Gastrocnemius medialis (tissue), 4 donors: Measurements from ENCODE around the gene SLC1A2. TPM values are rescaled to one million over a fixed set of nuclear protein-coding genes. Genes with fewer than 3 reads are reported as not detected.

Experiments
- ATAC-seq, 2 donors: fragments of 150-250 bp; one replicate each; pipeline ENCODE4 v1.9.1; 2016
- DNase-seq, 2 donors: peaks; one replicate each; pipeline ENCODE4 v3.0.0-alpha.2; 2019
- H3K27ac ChIP-seq, 4 donors: fragments of 200-600 bp; sonication (generic); 1 replicate in 1 of 4; 2 replicates in 3 of 4; pipeline ENCODE4 v1.5.1; 2016 to 2018; ENCODE audit warnings: mild to moderate bottlenecking in 2 of 4, moderate library complexity in 1 of 4
- H3K27me3 ChIP-seq, 3 donors: fragments of 200-600 bp; sonication (generic) in 2 of 3; 1 replicate in 1 of 3; 2 replicates in 2 of 3; pipeline versions ENCODE4 v1.5.1 to v1.6.0; 2016 to 2019; ENCODE audit warnings: mild to moderate bottlenecking in 1 of 3, moderate library complexity in 1 of 3
- H3K36me3 ChIP-seq, 2 donors: fragments of 200-600 bp; sonication (generic) in 1 of 2; one replicate each; pipeline ENCODE4 v1.5.1; 2017 to 2018
- H3K4me1 ChIP-seq, 2 donors: fragments of 200-600 bp; sonication (generic) in 1 of 2; one replicate each; pipeline ENCODE4 v1.5.1; 2016 to 2017; ENCODE audit warnings: mild to moderate bottlenecking in 2 of 2
- H3K4me3 ChIP-seq, 4 donors: fragments of 200-600 bp; sonication (generic) in 3 of 4; 1 replicate in 1 of 4; 2 replicates in 3 of 4; pipeline ENCODE4 v1.5.1; 2016 to 2019; ENCODE audit warnings: mild to moderate bottlenecking in 2 of 4
- H3K9me3 ChIP-seq, 3 donors: fragments of 200-600 bp; sonication (generic) in 2 of 3; 1 replicate in 1 of 3; 2 replicates in 2 of 3; pipeline ENCODE4 v1.5.1; 2016 to 2019
- POLR2A ChIP-seq, 2 donors: fragments of 450-650 bp; IDR thresholded peaks; one replicate each; pipeline ENCODE4 v1.6.1; 2017; ENCODE audit warnings: antibody characterized with exemption in 2 of 2, mild to moderate bottlenecking in 2 of 2, moderate library complexity in 2 of 2
- in situ Hi-C, 4 donors: fragments of 200-750 bp; cut with MboI; loops; one replicate each; pipeline versions ENCODE4 v1.15.0 to v1.8.0; 2017; ENCODE audit warnings: low sequenced_read_pairs in 4 of 4
- intact Hi-C: fragments of 100-400 bp; cut with DNase I; formaldehyde crosslinking; loops from one replicate; pipeline ENCODE4 v1.15.1; 2023; ENCODE audit warnings: low total_unique reads
- total RNA-seq, 4 donors: library from RNA; depleted of rRNA; stranded (reverse); fragments of >200 nt; gene quantifications; one replicate each; pipeline versions ENCODE4 v1.1.0 to v1.2.3, GENCODE V29; 2016
- TF ChIP-seq, protein P1 (sequence below), 5 experiments: fragments of 450-650 bp in 3 of 5; fragments of 200-600 bp in 2 of 5; sonication (generic) in 2 of 5; IDR thresholded peaks in 4 of 5; conservative IDR thresholded peaks in 1 of 5; 1 replicate in 4 of 5; 2 replicates in 1 of 5; pipeline ENCODE4 v1.5.1; 2016 to 2019; ENCODE audit warnings: antibody characterized with exemption in 5 of 5, mild to moderate bottlenecking in 3 of 5, moderate library complexity in 3 of 5

SLC1A2 gene
- total RNA-seq, 4 donors from 2014 or later: 0.15 to 1.1 (median 0.52) TPM

- Histone ChIP-seq H3K27ac (no peak overlapping the region), H3K36me3 (no peaks in the 10 kb centered on the region), H3K9me3 (no peaks in the 10 kb centered on the region), H3K4me1 (peaks cover 2 to 7% of the 10 kb centered on the region in 2 donors), H3K27me3 (no peaks in the 10 kb centered on the region), H3K4me3 (no peak overlapping the region)
- in situ Hi-C loops (loop anchor here in 2 of 4 donors (5.0 to 25.0 kb wide), 3 partner anchors 153 to 654 kb away; no protein-coding TSS in a partner anchor), intact Hi-C loops (loop anchor here (10.0 kb wide), 1 partner anchor 123 kb away; no protein-coding TSS in a partner anchor)
- ATAC-seq (no peak), DNase-seq (no peak)
- TF ChIP-seq, protein P1, sequence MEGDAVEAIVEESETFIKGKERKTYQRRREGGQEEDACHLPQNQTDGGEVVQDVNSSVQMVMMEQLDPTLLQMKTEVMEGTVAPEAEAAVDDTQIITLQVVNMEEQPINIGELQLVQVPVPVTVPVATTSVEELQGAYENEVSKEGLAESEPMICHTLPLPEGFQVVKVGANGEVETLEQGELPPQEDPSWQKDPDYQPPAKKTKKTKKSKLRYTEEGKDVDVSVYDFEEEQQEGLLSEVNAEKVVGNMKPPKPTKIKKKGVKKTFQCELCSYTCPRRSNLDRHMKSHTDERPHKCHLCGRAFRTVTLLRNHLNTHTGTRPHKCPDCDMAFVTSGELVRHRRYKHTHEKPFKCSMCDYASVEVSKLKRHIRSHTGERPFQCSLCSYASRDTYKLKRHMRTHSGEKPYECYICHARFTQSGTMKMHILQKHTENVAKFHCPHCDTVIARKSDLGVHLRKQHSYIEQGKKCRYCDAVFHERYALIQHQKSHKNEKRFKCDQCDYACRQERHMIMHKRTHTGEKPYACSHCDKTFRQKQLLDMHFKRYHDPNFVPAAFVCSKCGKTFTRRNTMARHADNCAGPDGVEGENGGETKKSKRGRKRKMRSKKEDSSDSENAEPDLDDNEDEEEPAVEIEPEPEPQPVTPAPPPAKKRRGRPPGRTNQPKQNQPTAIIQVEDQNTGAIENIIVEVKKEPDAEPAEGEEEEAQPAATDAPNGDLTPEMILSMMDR (IDR thresholded peaks at IDR 0.05 in 4 of 5, conservative IDR thresholded peaks at IDR 0.05 in 1 of 5): no peak
- TF ChIP-seq POLR2A (IDR thresholded peaks at IDR 0.05): no peak
These were observed 177.8 kb downstream of the SLC1A2 start for GRCh38 chr11:35241531-35241930.

DNA sequence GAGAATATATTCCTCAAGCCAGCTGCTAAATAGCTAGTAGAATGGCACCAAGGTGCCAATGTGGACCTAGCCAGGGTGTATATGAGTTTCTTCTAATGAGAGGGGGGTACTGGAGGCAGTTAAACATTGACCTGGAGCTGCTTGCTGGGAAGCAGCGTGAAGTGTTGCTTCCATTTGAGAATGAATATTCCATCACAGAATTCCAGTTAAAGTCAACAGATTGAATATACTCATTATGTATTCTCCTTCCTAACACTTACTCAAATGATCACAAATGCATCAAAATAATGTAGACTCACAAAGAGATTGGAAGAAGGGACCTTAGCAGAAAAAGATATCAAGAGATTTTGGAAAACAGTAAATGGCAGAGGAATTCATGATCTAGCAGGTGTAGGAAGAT lies 178.3 kb downstream of the SLC1A2 start:
- ATAC-seq (no peak), DNase-seq (no peak)
- TF ChIP-seq, protein P1 (IDR thresholded peaks at IDR 0.05 in 4 of 5, conservative IDR thresholded peaks at IDR 0.05 in 1 of 5): no peak
- TF ChIP-seq POLR2A (IDR thresholded peaks at IDR 0.05): no peak
- Histone ChIP-seq H3K4me1 (peaks cover 0 to 3% of the 10 kb centered on the region in 2 donors), H3K36me3 (no peaks in the 10 kb centered on the region), H3K9me3 (no peaks in the 10 kb centered on the region), H3K27me3 (no peaks in the 10 kb centered on the region), H3K27ac (no peak overlapping the region), H3K4me3 (no peak overlapping the region)
- in situ Hi-C loops: loop anchor here in 2 of 4 donors (5.0 to 25.0 kb wide), 3 partner anchors 154 to 654 kb away; no protein-coding TSS in a partner anchor
- intact Hi-C loops: loop anchor here (10.0 kb wide), 1 partner anchor 124 kb away; no protein-coding TSS in a partner anchor

- Histone ChIP-seq H3K9me3 (no peaks in the 10 kb centered on the region), H3K4me3 (no peak overlapping the region), H3K36me3 (no peaks in the 10 kb centered on the region), H3K27ac (no peak overlapping the region), H3K27me3 (no peaks in the 10 kb centered on the region), H3K4me1 (peaks cover 0 to 3% of the 10 kb centered on the region in 2 donors)
- DNase-seq (no peak), ATAC-seq (no peak)
- in situ Hi-C loops: loop anchor here (5.0 to 25.0 kb wide), 4 partner anchors 155 to 652 kb away; no protein-coding TSS in a partner anchor
- TF ChIP-seq POLR2A (IDR thresholded peaks at IDR 0.05): no peak
- TF ChIP-seq, protein P1 (IDR thresholded peaks at IDR 0.05 in 4 of 5, conservative IDR thresholded peaks at IDR 0.05 in 1 of 5): no peak
- intact Hi-C loops: loop anchor here (5.0 to 10.0 kb wide), 3 partner anchors 125 to 245 kb away; no protein-coding TSS in a partner anchor
These were observed 179.8 kb downstream of the SLC1A2 start for GRCh38 chr11:35239471-35240075.

GRCh38 chr11:35238882-35239281 lies 180.5 kb downstream of the SLC1A2 start:
- intact Hi-C loops: loop anchor here (1.0 to 10.0 kb wide), 3 partner anchors 153 to 313 kb away; no protein-coding TSS in a partner anchor
- in situ Hi-C loops: loop anchor here in 3 of 4 donors (5.0 to 25.0 kb wide), 3 partner anchors 314 to 652 kb away; no protein-coding TSS in a partner anchor
- no peak for DNase-seq
- Histone ChIP-seq H3K4me3 (no peak overlapping the region), H3K36me3 (no peaks in the 10 kb centered on the region), H3K9me3 (no peaks in the 10 kb centered on the region), H3K4me1 (peaks cover 0 to 3% of the 10 kb centered on the region in 2 donors), H3K27me3 (no peaks in the 10 kb centered on the region), H3K27ac (no peak overlapping the region)
- no peak for ATAC-seq
- no peak for TF ChIP-seq POLR2A (IDR thresholded peaks at IDR 0.05)
- TF ChIP-seq, protein P1 (IDR thresholded peaks at IDR 0.05 in 4 of 5, conservative IDR thresholded peaks at IDR 0.05 in 1 of 5): no peak
